ENCODE measurements around the gene KRT25.

Gene KRT25

GRCh38 chr17:40722241-40722640 lies 32.9 kb downstream of the KRT25 start:
- no peaks in the 10 kb centered on the region for H3K79me2 ChIP-seq (ENCODE audit: low read length)
- peaks cover 7% of the 10 kb centered on the region for H3K27me3 ChIP-seq (replicated peaks; ENCODE audit: insufficient read depth, low read length)
- no peak overlapping the region for H3K9ac ChIP-seq (ENCODE audit: low read length)
- no peaks in the 10 kb centered on the region for H4K20me1 ChIP-seq (ENCODE audit: insufficient read depth, low read length)
- no peak for DNase-seq
- H2AFZ ChIP-seq (ENCODE audit: low read length): no peak overlapping the region
- H3K4me2 ChIP-seq (ENCODE audit: low read depth, low read length): no peak overlapping the region
- no peak overlapping the region for H3K27ac ChIP-seq (ENCODE audit: low read length)
- H3K4me1 ChIP-seq (ENCODE audit: low read length): no peaks in the 10 kb centered on the region
- H3K36me3 ChIP-seq (replicated peaks; ENCODE audit: insufficient read depth, low read length): no peaks in the 10 kb centered on the region
- no peak overlapping the region for H3K4me3 ChIP-seq (ENCODE audit: low read length)
- H3K9me2 ChIP-seq (replicated peaks; ENCODE audit: insufficient read depth, low read length): no peaks in the 10 kb centered on the region
- H3F3A ChIP-seq (ENCODE audit: insufficient read depth, low read length): no peaks in the 10 kb centered on the region
- no peak for TF ChIP-seq CTCF (IDR thresholded peaks at IDR 0.05; ENCODE audit: low read length)
- no peak for TF ChIP-seq EZH2phosphoT487 (IDR thresholded peaks at IDR 0.05; ENCODE audit: low read length)
- no peak for TF ChIP-seq EZH2 (optimal IDR thresholded peaks at IDR 0.05; ENCODE audit: low read depth, low read length)
- no peaks in the 10 kb centered on the region for H3K9me3 ChIP-seq (replicated peaks; ENCODE audit: insufficient read depth, low read length)

DNA sequence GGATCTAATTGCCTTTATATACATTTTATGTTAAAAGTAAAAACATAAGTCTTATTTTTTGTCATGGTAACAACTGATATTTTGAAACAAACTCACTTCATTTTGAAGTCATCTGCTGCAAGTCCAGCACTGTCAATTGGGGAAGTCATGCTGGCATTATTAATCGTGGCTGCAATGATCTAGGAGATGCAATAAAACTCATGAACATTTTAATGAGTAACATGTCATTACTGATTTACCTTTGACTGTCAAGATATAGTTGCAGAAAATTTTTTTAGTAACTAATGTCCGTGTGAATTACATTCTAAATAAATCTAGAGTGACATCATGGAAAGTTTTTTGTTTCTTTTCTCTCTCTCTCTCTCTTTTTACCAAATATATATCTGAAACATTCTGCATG lies 34.2 kb downstream of the KRT25 start:
- Histone ChIP-seq H3K36me3 (replicated peaks; ENCODE audit: insufficient read depth, low read length) (no peaks in the 10 kb centered on the region), H3K9me2 (replicated peaks; ENCODE audit: insufficient read depth, low read length) (no peaks in the 10 kb centered on the region), H3F3A (ENCODE audit: insufficient read depth, low read length) (no peaks in the 10 kb centered on the region), H4K20me1 (ENCODE audit: insufficient read depth, low read length) (no peaks in the 10 kb centered on the region), H3K9ac (ENCODE audit: low read length) (no peak overlapping the region), H3K27me3 (replicated peaks; ENCODE audit: insufficient read depth, low read length) (no peaks in the 10 kb centered on the region; the same call in 1 of the 2 replicates), H3K4me3 (ENCODE audit: low read length) (no peak overlapping the region), H3K4me2 (ENCODE audit: low read depth, low read length) (no peak overlapping the region), H2AFZ (ENCODE audit: low read length) (no peak overlapping the region), H3K27ac (ENCODE audit: low read length) (no peak overlapping the region), H3K4me1 (ENCODE audit: low read length) (no peaks in the 10 kb centered on the region), H3K9me3 (replicated peaks; ENCODE audit: insufficient read depth, low read length) (no peaks in the 10 kb centered on the region), H3K79me2 (ENCODE audit: low read length) (no peaks in the 10 kb centered on the region)
- no peak for TF ChIP-seq CTCF (IDR thresholded peaks at IDR 0.05; ENCODE audit: low read length)
- no peak for TF ChIP-seq EZH2phosphoT487 (IDR thresholded peaks at IDR 0.05; ENCODE audit: low read length)
- no peak for TF ChIP-seq EZH2 (optimal IDR thresholded peaks at IDR 0.05; ENCODE audit: low read depth, low read length)
- no peak for DNase-seq

DNA sequence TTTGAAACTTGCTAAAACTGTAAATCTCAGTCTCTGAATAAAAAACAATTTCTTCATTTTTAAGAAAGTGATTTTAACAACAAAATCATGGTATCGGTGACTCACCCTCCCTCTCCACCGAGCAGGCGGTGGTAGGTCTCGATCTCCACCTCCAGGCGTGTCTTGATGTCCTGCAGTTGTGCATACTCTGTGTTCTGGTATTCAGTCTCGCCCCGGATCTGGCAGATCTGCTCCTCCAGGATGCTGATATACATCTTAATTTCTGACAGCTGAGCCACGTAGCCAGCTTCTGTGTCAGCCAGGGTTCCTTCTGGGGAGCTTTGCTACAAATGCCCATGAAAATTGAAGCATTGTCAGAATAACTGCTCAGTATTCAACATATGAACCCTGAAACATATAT lies 36.2 kb downstream of the KRT25 start:
- H3F3A ChIP-seq (ENCODE audit: insufficient read depth, low read length): no peaks in the 10 kb centered on the region
- no peak overlapping the region for H3K4me3 ChIP-seq (ENCODE audit: low read length)
- no peaks in the 10 kb centered on the region for H3K9me2 ChIP-seq (replicated peaks; ENCODE audit: insufficient read depth, low read length)
- TF ChIP-seq EZH2 (optimal IDR thresholded peaks at IDR 0.05; ENCODE audit: low read depth, low read length): no peak
- no peak for TF ChIP-seq EZH2phosphoT487 (IDR thresholded peaks at IDR 0.05; ENCODE audit: low read length)
- no peak for TF ChIP-seq CTCF (IDR thresholded peaks at IDR 0.05; ENCODE audit: low read length)
- H2AFZ ChIP-seq (ENCODE audit: low read length): no peak overlapping the region
- H4K20me1 ChIP-seq (ENCODE audit: insufficient read depth, low read length): no peaks in the 10 kb centered on the region
- H3K9me3 ChIP-seq (replicated peaks; ENCODE audit: insufficient read depth, low read length): no peaks in the 10 kb centered on the region
- H3K4me2 ChIP-seq (ENCODE audit: low read depth, low read length): no peak overlapping the region
- no peaks in the 10 kb centered on the region for H3K27me3 ChIP-seq (replicated peaks; ENCODE audit: insufficient read depth, low read length)
- H3K27ac ChIP-seq (ENCODE audit: low read length): no peak overlapping the region
- H3K9ac ChIP-seq (ENCODE audit: low read length): no peak overlapping the region
- no peaks in the 10 kb centered on the region for H3K79me2 ChIP-seq (ENCODE audit: low read length)
- DNase-seq: no peak
- no peaks in the 10 kb centered on the region for H3K4me1 ChIP-seq (ENCODE audit: low read length)
- no peaks in the 10 kb centered on the region for H3K36me3 ChIP-seq (replicated peaks; ENCODE audit: insufficient read depth, low read length)

All from MM.1S (cell line).